HTR-8/SVneo (cell line): Measurements from ENCODE around the gene EPHB2.

Source experiments
- DNase-seq: peaks from one replicate; pipeline ENCODE4 v3.0.0; 2011; ENCODE audit warnings: low spot score, mixed read lengths; ENCODE audit not compliant: insufficient read length
- FAIRE-seq: peaks from 2 replicates; lab custom pipeline; 2011; peaks lifted over from hg19 to GRCh38; lab: Jason Lieb, UNC

EPHB2 gene

GRCh38 chr1:22717037-22717760 is 6.6 kb downstream of the EPHB2 start:
- FAIRE-seq (no peak), DNase-seq (no peak)

- FAIRE-seq: no peak
Observed at GRCh38 chr1:22721122-22721873, 10.7 kb downstream of the EPHB2 start.

GRCh38 chr1:22722901-22723550 is 12.4 kb downstream of the EPHB2 start:
- DNase-seq (no peak), FAIRE-seq (no peak)

More at GRCh38 chr1:22721122-22721873, 10.7 kb downstream of the EPHB2 start:
- DNase-seq: no peak

GRCh38 chr1:22727873-22728272 is 17.2 kb downstream of the EPHB2 start:
- DNase-seq (no peak), FAIRE-seq (no peak)

GRCh38 chr1:22728751-22729399 is 18.2 kb downstream of the EPHB2 start:
- no peak for FAIRE-seq
- DNase-seq: no peak

- DNase-seq (no peak), FAIRE-seq (no peak)
Observed at GRCh38 chr1:22729400-22729773, 18.7 kb downstream of the EPHB2 start.

GRCh38 chr1:22729912-22730311 is 19.3 kb downstream of the EPHB2 start:
- DNase-seq (no peak), FAIRE-seq (no peak)

GRCh38 chr1:22731924-22732720 is 21.5 kb downstream of the EPHB2 start:
- FAIRE-seq (no peak), DNase-seq (no peak)

- no peak for FAIRE-seq
- DNase-seq: no peak
Observed at GRCh38 chr1:22733643-22734042, 23.0 kb downstream of the EPHB2 start.

GRCh38 chr1:22736501-22737080 is 26.0 kb downstream of the EPHB2 start:
- FAIRE-seq (no peak), DNase-seq (no peak)

- no peak for FAIRE-seq
- DNase-seq: no peak
Observed at GRCh38 chr1:22737374-22738068, 26.9 kb downstream of the EPHB2 start.

- no peak for DNase-seq
- FAIRE-seq: no peak
Observed at GRCh38 chr1:22738069-22738435, 27.4 kb downstream of the EPHB2 start.

- FAIRE-seq (no peak), DNase-seq (no peak)
Observed at GRCh38 chr1:22738522-22738921, 27.9 kb downstream of the EPHB2 start.

GRCh38 chr1:22739648-22740385 is 29.2 kb downstream of the EPHB2 start:
- FAIRE-seq: peak; percentile 89
- DNase-seq: peak; percentile 88

GRCh38 chr1:22741118-22741517 is 30.5 kb downstream of the EPHB2 start:
- FAIRE-seq: no peak
- no peak for DNase-seq

GRCh38 chr1:22745669-22746585 is 35.3 kb downstream of the EPHB2 start:
- FAIRE-seq (peak; percentile 59), DNase-seq (peak; percentile 17)

- peak; percentile 78 for FAIRE-seq
- peak; percentile 71 for DNase-seq
Observed at GRCh38 chr1:22747021-22747734, 36.5 kb downstream of the EPHB2 start.
